Keratinocyte (primary cell): ENCODE results near the gene COL9A3.

ENCODE experiments used
- EZH2 ChIP-seq: IDR thresholded peaks from one replicate; pipeline ENCODE4 v1.6.1; 2012; ENCODE audit warnings: inconsistent platforms, mild to moderate bottlenecking, low read length, moderate library complexity
- TF ChIP-seq, protein P1 (sequence below), 3 experiments: IDR thresholded peaks in 1 of 3; conservative IDR thresholded peaks in 1 of 3; optimal IDR thresholded peaks in 1 of 3; 2 replicates in 2 of 3; 3 replicates in 1 of 3; pipeline versions ENCODE3 to v1.5.1; 2011; ENCODE audit warnings: low read length in 3 of 3, mild to moderate bottlenecking in 3 of 3, moderate library complexity in 2 of 3, control low read depth in 1 of 3, inconsistent platforms in 1 of 3; ENCODE audit not compliant: insufficient read depth in 2 of 3; ENCODE audit errors: extremely low read depth in 1 of 3

DNA sequence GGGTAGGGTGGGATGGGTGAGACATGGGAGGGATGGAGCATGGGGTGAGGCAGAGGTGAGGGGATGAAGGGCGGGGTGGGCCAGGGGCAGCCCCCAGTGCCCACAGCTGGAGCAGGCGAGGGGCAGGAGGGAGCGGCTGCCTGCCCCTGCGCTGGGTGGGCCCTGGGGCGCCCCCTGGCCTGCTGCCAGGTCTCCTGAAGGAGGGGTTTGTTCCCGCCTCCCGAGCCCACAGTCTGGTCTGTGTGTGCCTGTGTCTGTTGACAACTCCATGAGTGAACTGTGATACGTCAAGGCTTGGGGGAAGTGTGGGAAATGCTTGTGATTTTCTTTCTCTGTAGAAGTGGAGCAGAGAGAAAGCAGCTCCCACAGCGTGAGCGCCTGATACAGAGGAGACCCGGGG is 31.5 kb upstream of the COL9A3 start:
- TF ChIP-seq, protein P1, sequence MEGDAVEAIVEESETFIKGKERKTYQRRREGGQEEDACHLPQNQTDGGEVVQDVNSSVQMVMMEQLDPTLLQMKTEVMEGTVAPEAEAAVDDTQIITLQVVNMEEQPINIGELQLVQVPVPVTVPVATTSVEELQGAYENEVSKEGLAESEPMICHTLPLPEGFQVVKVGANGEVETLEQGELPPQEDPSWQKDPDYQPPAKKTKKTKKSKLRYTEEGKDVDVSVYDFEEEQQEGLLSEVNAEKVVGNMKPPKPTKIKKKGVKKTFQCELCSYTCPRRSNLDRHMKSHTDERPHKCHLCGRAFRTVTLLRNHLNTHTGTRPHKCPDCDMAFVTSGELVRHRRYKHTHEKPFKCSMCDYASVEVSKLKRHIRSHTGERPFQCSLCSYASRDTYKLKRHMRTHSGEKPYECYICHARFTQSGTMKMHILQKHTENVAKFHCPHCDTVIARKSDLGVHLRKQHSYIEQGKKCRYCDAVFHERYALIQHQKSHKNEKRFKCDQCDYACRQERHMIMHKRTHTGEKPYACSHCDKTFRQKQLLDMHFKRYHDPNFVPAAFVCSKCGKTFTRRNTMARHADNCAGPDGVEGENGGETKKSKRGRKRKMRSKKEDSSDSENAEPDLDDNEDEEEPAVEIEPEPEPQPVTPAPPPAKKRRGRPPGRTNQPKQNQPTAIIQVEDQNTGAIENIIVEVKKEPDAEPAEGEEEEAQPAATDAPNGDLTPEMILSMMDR (optimal IDR thresholded peaks at IDR 0.05 in 1 of 3, IDR thresholded peaks at IDR 0.05 in 1 of 3, conservative IDR thresholded peaks at IDR 0.05 in 1 of 3; ENCODE audit: extremely low read depth in 1 of 3, insufficient read depth in 2 of 3, low read length in 3 of 3) = no peak
- no peak for TF ChIP-seq EZH2
